ENCODE data around the gene CIAO2A. TPM values are rescaled to one million over a fixed set of nuclear protein-coding genes. Genes with fewer than 3 reads are reported as not detected.
"Not testable (repeated sequence)": the region's sequence is repeated elsewhere in the genome, so short reads cannot be mapped to it uniquely, and the experiment has no call there.

CIAO2A gene
- total RNA-seq, 1 experiment from 2014 or later, result 38.7 TPM

GRCh38 chr15:64068133-64068532 lies 25.5 kb downstream of the CIAO2A start:
- Mint-ChIP-seq H3K27me3 (ENCODE audit: insufficient read depth, unreplicated experiment) (no peaks in the 10 kb centered on the region), H3K9me3 (ENCODE audit: unreplicated experiment) (no peaks in the 10 kb centered on the region), H3K4me3 (ENCODE audit: unreplicated experiment) (no peak overlapping the region), H3K4me1 (ENCODE audit: insufficient read depth, unreplicated experiment) (peaks cover 7% of the 10 kb centered on the region), H3K36me3 (ENCODE audit: insufficient read depth, unreplicated experiment) (peaks cover 20% of the 10 kb centered on the region), H3K27ac (ENCODE audit: low read depth, unreplicated experiment) (no peak overlapping the region)
- ChIA-PET CTCF (interaction anchor here (0.6 to 9.8 kb wide), 46 partner anchors 7 to 592 kb away, joined by 3 to 164 read pairs (median 4); partner anchors contain the start of genes CIAO2A and HERC1), POLR2A (interaction anchor here (0.5 to 3.6 kb wide), 7 partner anchors 23 to 770 kb away, joined by 3 to 26 read pairs (median 4); partner anchors contain the start of genes CIAO2A and SNX1)
- DNase-seq (ENCODE audit: unreplicated experiment), result no peak
- intact Hi-C loops (cut with micrococcal nuclease), result loop anchor here (5.0 kb wide), 3 partner anchors 121 to 236 kb away; partner anchors contain the start of gene HERC1
- no TSS peak for BruUV-seq (replicated peaks)
- TF ChIP-seq, protein P1, sequence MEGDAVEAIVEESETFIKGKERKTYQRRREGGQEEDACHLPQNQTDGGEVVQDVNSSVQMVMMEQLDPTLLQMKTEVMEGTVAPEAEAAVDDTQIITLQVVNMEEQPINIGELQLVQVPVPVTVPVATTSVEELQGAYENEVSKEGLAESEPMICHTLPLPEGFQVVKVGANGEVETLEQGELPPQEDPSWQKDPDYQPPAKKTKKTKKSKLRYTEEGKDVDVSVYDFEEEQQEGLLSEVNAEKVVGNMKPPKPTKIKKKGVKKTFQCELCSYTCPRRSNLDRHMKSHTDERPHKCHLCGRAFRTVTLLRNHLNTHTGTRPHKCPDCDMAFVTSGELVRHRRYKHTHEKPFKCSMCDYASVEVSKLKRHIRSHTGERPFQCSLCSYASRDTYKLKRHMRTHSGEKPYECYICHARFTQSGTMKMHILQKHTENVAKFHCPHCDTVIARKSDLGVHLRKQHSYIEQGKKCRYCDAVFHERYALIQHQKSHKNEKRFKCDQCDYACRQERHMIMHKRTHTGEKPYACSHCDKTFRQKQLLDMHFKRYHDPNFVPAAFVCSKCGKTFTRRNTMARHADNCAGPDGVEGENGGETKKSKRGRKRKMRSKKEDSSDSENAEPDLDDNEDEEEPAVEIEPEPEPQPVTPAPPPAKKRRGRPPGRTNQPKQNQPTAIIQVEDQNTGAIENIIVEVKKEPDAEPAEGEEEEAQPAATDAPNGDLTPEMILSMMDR (IDR thresholded peaks at IDR 0.05; ENCODE audit: unreplicated experiment), result no peak

GRCh38 chr15:64067564-64068030 lies 26.0 kb downstream of the CIAO2A start:
- POLR2A ChIA-PET, result interaction anchor here (0.7 to 3.6 kb wide), 7 partner anchors 24 to 403 kb away, joined by 3 to 26 read pairs (median 4); partner anchors contain the start of genes CIAO2A and SNX1
- intact Hi-C loops (cut with micrococcal nuclease), result loop anchor here (1.0 to 5.0 kb wide), 5 partner anchors 120 to 457 kb away; partner anchors contain the start of gene HERC1
- DNase-seq (ENCODE audit: unreplicated experiment), result peak; percentile 67
- no peaks in the 10 kb centered on the region for H3K9me3 Mint-ChIP-seq (ENCODE audit: unreplicated experiment)
- H3K36me3 Mint-ChIP-seq (ENCODE audit: insufficient read depth, unreplicated experiment), result peaks cover 15% of the 10 kb centered on the region
- BruUV-seq (replicated peaks), result no TSS peak
- H3K4me1 Mint-ChIP-seq (ENCODE audit: insufficient read depth, unreplicated experiment), result peaks cover 7% of the 10 kb centered on the region
- H3K27me3 Mint-ChIP-seq (ENCODE audit: insufficient read depth, unreplicated experiment), result no peaks in the 10 kb centered on the region
- no peak overlapping the region for H3K4me3 Mint-ChIP-seq (ENCODE audit: unreplicated experiment)
- H3K27ac Mint-ChIP-seq (ENCODE audit: low read depth, unreplicated experiment), result no peak overlapping the region
- CTCF ChIA-PET, result interaction anchor here (0.6 to 9.8 kb wide), 59 partner anchors 8 to 728 kb away, joined by 3 to 164 read pairs (median 4); partner anchors contain the start of genes CIAO2A, DAPK2 and HERC1
- TF ChIP-seq, protein P1 (IDR thresholded peaks at IDR 0.05; ENCODE audit: unreplicated experiment), result peak; percentile 75

DNA sequence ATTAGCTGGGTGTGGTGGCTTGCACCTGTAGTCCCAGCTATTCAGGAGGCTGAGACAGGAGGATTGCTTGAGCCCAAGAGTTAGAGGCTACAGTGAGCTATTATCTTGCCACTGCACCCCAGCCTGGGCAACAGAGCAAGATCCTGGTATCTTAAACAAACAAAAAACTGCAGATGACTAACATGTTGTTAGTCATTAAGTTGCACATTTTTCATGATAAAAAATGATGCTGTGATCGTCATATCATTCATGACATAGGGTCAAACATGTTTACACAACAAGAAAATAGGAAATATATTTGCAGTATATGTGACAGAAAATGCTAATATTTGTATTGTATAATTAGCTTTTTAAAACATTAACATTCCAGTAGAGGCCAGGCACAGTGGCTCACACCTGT lies 27.2 kb downstream of the CIAO2A start:
- Mint-ChIP-seq H3K9me3 (ENCODE audit: unreplicated experiment) (no peaks in the 10 kb centered on the region), H3K4me3 (ENCODE audit: unreplicated experiment) (no peak overlapping the region), H3K36me3 (ENCODE audit: insufficient read depth, unreplicated experiment) (peaks cover 6% of the 10 kb centered on the region), H3K27me3 (ENCODE audit: insufficient read depth, unreplicated experiment) (no peaks in the 10 kb centered on the region), H3K27ac (ENCODE audit: low read depth, unreplicated experiment) (no peak overlapping the region), H3K4me1 (ENCODE audit: insufficient read depth, unreplicated experiment) (peaks cover 5% of the 10 kb centered on the region)
- DNase-seq (ENCODE audit: unreplicated experiment), result no peak
- ChIA-PET POLR2A (interaction anchor here (0.5 to 3.6 kb wide), 2 partner anchors 314 to 348 kb away, joined by 3 to 26 read pairs; no protein-coding TSS in a partner anchor), CTCF (interaction anchor here (0.6 to 9.8 kb wide), 11 partner anchors 20 to 456 kb away, joined by 3 to 164 read pairs (median 6); partner anchors contain the start of gene DAPK2)
- TF ChIP-seq, protein P1 (IDR thresholded peaks at IDR 0.05; ENCODE audit: unreplicated experiment), result no peak
- intact Hi-C loops (cut with micrococcal nuclease), result loop anchor here (5.0 kb wide), 3 partner anchors 119 to 234 kb away; partner anchors contain the start of gene HERC1
- BruUV-seq (replicated peaks), result no TSS peak

GRCh38 chr15:64060716-64061115 lies 32.9 kb downstream of the CIAO2A start:
- Mint-ChIP-seq H3K4me1 (ENCODE audit: insufficient read depth, unreplicated experiment) (peaks cover 5% of the 10 kb centered on the region), H3K4me3 (ENCODE audit: unreplicated experiment) (no peak overlapping the region), H3K27me3 (ENCODE audit: insufficient read depth, unreplicated experiment) (no peaks in the 10 kb centered on the region), H3K36me3 (ENCODE audit: insufficient read depth, unreplicated experiment) (no peaks in the 10 kb centered on the region), H3K9me3 (ENCODE audit: unreplicated experiment) (no peaks in the 10 kb centered on the region), H3K27ac (ENCODE audit: low read depth, unreplicated experiment) (no peak overlapping the region)
- ChIA-PET CTCF (interaction anchor here (0.6 to 2.2 kb wide), 3 partner anchors 15 to 309 kb away, joined by 3 to 7 read pairs (median 3); partner anchors contain the start of gene DAPK2), POLR2A (no interaction called here)
- intact Hi-C loops (cut with micrococcal nuclease), result no loop called here
- DNase-seq (ENCODE audit: unreplicated experiment), result no peak
- BruUV-seq (replicated peaks), result no TSS peak
- TF ChIP-seq, protein P1 (IDR thresholded peaks at IDR 0.05; ENCODE audit: unreplicated experiment), result no peak

- POLR2A ChIA-PET; H3K36me3 Mint-ChIP-seq (ENCODE audit: insufficient read depth, unreplicated experiment); H3K27ac Mint-ChIP-seq (ENCODE audit: low read depth, unreplicated experiment); H3K27me3 Mint-ChIP-seq (ENCODE audit: insufficient read depth, unreplicated experiment); H3K4me1 Mint-ChIP-seq (ENCODE audit: insufficient read depth, unreplicated experiment); H3K4me3 Mint-ChIP-seq (ENCODE audit: unreplicated experiment); intact Hi-C loops (cut with micrococcal nuclease); H3K9me3 Mint-ChIP-seq (ENCODE audit: unreplicated experiment); BruUV-seq (replicated peaks); DNase-seq (ENCODE audit: unreplicated experiment): not testable (repeated sequence)
- CTCF ChIA-PET, result interaction anchor here (0.7 kb wide), 1 partner anchor 307 kb away, joined by 3 read pairs; no protein-coding TSS in a partner anchor
Measured at GRCh38 chr15:64059104-64059503, 34.5 kb downstream of the CIAO2A start.
